Mucosa of descending colon (tissue), 3 donors: ENCODE results near the gene TMEM63A. TPM values are rescaled to one million over a fixed set of nuclear protein-coding genes. Genes with fewer than 3 reads are reported as not detected.
"Not testable (repeated sequence)": the region's sequence is repeated elsewhere in the genome, so short reads cannot be mapped to it uniquely, and the experiment has no call there.

ENCODE experiments used
- ATAC-seq: fragments of 200-7000 bp; cut with Tn5 transposase; one replicate; pipeline ENCODE4 v1.9.1; 2020; ENCODE audit warnings: mild to moderate bottlenecking, moderate library complexity
- DNase-seq, 3 donors: peaks; one replicate each; pipeline ENCODE4 v3.0.0-alpha.2; 2020
- H3K36me3 ChIP-seq: fragments of 200-600 bp; one replicate; pipeline ENCODE4 v1.8.0; 2021; ENCODE audit warnings: low read depth, mild to moderate bottlenecking
- H3K4me1 ChIP-seq: fragments of 200-600 bp; one replicate; pipeline ENCODE4 v1.8.0; 2021; ENCODE audit warnings: low read depth, mild to moderate bottlenecking
- H3K4me3 ChIP-seq: fragments of 200-600 bp; one replicate; pipeline ENCODE4 v1.8.0; 2021; ENCODE audit warnings: mild to moderate bottlenecking
- H3K9me3 ChIP-seq: fragments of 200-600 bp; one replicate; pipeline ENCODE4 v1.8.0; 2021; ENCODE audit warnings: mild to moderate bottlenecking
- CTCF ChIP-seq: fragments of 200-600 bp; IDR thresholded peaks from one replicate; pipeline ENCODE4 v1.8.0; 2022; ENCODE audit warnings: antibody characterized with exemption, mild to moderate bottlenecking
- intact Hi-C, 2 donors: fragments of 100-400 bp; cut with DNase I in 1 of 2; cut with micrococcal nuclease in 1 of 2; formaldehyde crosslinking; loops; one replicate each; pipeline versions ENCODE4 v1.11.0 to v1.11.1; 2022; cut with DNase I, micrococcal nuclease
- total RNA-seq, 3 donors: library from RNA; stranded (reverse); fragmentation: NEBNext Ultra II Directional in 2 of 3; extraction: Animal tissue kit (Norgen Biotek cat#: 25700) in 2 of 3; gene quantifications; one replicate each; pipeline versions ENCODE4 v1.2.1 to v1.2.4, GENCODE V29; 2021 to 2023
- donor health status: DM: no; HTN: no; CAD: no; lungs with moderate emphysema.
- donor health status: DM: no; HTN: no; CAD: no.
- donor health status: DM: no; HTN: yes; CAD: no.

Gene TMEM63A
- total RNA-seq, 3 donors from 2014 or later, result 115 to 192 (median 147) TPM

DNA sequence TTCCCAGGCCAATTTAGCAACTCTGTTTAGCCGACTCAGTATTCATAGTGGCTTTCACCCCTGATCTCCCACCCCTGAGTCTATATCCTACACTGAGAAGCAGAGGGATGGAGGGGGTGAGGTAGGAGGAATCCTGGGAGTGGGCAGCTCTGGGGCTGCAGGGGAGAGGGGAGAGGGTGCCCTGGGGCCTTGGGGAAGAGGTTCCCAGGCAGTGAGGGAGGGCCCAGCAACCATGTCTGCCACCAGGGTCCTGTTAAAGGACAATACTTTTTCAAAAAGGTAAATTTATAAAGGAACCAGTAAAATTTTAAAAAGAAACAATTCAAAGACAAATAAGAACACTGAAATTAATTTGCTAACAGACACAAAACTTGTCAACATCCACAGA, 42.0 kb downstream of the TMEM63A start:
- no peak for TF ChIP-seq CTCF

DNA sequence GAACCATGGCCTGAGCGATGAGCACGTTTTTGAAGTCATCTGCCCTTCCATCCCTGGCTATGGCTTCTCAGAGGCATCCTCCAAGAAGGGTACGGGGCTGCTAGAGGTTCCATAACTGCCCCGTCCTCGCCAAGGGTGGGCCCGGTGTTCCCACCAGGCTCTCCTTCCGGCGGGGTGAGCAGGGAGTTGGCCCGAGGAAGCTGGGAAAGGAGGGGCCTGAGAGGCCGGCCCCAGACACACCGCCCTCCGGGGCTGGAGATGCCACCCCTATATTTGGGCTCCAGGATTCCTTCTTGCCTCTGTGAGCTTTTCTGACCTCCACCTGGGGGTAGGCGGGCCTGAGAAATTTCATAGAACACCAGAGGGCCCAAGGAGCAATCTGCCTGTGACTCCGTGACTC, 43.4 kb downstream of the TMEM63A start:
- ATAC-seq (no peak), DNase-seq (peak in 1 of 3 donors; percentile 37)
- TF ChIP-seq CTCF, result no peak
- no peaks in the 10 kb centered on the region for H3K9me3 ChIP-seq
- intact Hi-C loops, result no loop called here
- no peaks in the 10 kb centered on the region for H3K4me1 ChIP-seq
- H3K36me3 ChIP-seq, result no peaks in the 10 kb centered on the region
- H3K4me3 ChIP-seq, result no peak overlapping the region

More for the DNA sequence above, 42.0 kb downstream of the TMEM63A start:
- intact Hi-C loops, result no loop called here
- H3K9me3 ChIP-seq, result no peaks in the 10 kb centered on the region
- peak in 1 of 3 donors; percentile 26 for DNase-seq
- no peak for ATAC-seq
- H3K36me3 ChIP-seq, result no peaks in the 10 kb centered on the region
- H3K4me1 ChIP-seq, result no peaks in the 10 kb centered on the region
- H3K4me3 ChIP-seq, result no peak overlapping the region

DNA sequence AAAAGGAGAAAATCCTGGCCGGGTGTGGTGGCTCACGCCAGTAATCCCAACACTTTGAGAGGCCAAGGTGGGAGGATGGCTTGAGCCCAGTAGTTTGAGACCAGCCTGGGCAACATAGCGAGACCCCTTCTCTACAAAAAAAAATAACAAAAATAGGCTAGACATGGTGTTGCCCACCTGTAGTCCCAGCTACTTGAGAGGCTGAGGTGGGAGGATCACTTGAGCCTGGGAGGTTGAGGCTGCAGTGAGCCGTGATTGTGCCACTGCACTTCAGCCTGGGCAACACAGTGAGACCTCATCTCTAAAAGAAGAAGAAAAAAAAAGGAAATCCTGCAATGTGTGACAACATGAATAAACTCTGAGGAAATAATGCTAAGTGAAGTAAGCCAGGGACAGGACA, 45.9 kb downstream of the TMEM63A start:
- DNase-seq, result peak in 1 of 3 donors; percentile 5
- H3K4me1 ChIP-seq, H3K4me3 ChIP-seq, ATAC-seq, intact Hi-C loops, H3K36me3 ChIP-seq, H3K9me3 ChIP-seq: not testable (repeated sequence)

DNA sequence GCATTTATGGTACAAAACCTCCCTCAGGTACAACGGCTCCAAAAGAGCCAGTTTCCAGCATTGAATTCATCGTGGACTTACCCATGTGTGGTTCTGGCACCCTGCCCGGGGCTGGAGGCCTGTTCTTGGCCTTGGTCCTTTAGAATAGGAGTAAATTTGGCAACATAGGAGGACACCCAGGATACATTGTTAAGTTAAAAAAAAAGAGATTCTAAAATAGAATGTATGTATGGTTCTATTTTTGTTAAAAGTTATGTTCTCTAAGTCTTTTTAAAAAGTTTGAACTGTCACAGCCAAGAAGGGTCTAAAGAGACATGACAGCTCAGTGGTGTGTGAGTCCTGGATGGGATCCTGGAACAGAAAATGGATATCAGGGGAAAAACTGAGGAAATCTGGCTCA, 46.3 kb downstream of the TMEM63A start:
- peak in 1 of 3 donors; percentile 50 for DNase-seq
- ATAC-seq, result no peak
- peaks cover 4% of the 10 kb centered on the region for H3K36me3 ChIP-seq
- no peak overlapping the region for H3K4me3 ChIP-seq
- no peak for TF ChIP-seq CTCF
- intact Hi-C loops, result no loop called here
- H3K4me1 ChIP-seq, result no peaks in the 10 kb centered on the region
- no peaks in the 10 kb centered on the region for H3K9me3 ChIP-seq

GRCh38 chr1:225834417-225835329, 47.5 kb downstream of the TMEM63A start:
- H3K9me3 ChIP-seq, result no peaks in the 10 kb centered on the region
- ATAC-seq (peak; percentile 40), DNase-seq (peak in 1 of 3 donors; percentile 53)
- H3K36me3 ChIP-seq, result peaks cover 4% of the 10 kb centered on the region
- intact Hi-C loops, result no loop called here
- TF ChIP-seq CTCF, result no peak
- H3K4me3 ChIP-seq, result no peak overlapping the region
- H3K4me1 ChIP-seq, result no peaks in the 10 kb centered on the region

DNA sequence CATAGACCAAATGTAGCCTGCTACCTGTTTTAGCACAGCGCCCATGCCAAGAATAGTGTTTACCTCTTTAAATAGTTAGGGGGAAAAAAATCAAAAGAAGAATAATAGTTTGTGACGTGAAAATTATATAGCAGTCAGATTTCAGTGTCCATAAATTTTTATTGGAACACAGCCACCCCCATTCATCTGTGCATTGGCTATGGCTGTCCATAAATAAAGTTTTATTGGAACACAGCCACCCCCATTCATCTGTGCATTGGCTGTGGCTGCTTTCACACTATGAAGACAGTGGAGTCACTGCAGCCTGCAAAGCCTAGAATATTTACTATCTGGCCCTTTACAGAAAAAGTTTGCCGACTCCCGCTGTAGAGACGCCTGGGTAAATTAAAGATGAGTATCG, 51.3 kb downstream of the TMEM63A start:
- Histone ChIP-seq H3K9me3 (no peaks in the 10 kb centered on the region), H3K36me3 (peaks cover 4% of the 10 kb centered on the region), H3K4me3 (no peak overlapping the region), H3K4me1 (no peaks in the 10 kb centered on the region)
- ATAC-seq (no peak), DNase-seq (no peak)
- intact Hi-C loops, result no loop called here
- no peak for TF ChIP-seq CTCF
